GM10266 (cell line): ENCODE measurements around the gene MACIR.
A peak's percentile ranks its signal among the peaks of the same experiment; 100 is the strongest.
"Not testable (repeated sequence)": the region's sequence is repeated elsewhere in the genome, so short reads cannot be mapped to it uniquely, and the experiment has no call there.

ENCODE experiments used
- DNase-seq: peaks from one replicate; pipeline ENCODE4 v3.0.0; 2012; ENCODE audit errors: extremely low spot score
- TF ChIP-seq, protein P1 (sequence below): IDR thresholded peaks from 2 replicates; pipeline ENCODE4 v1.5.1; 2012; ENCODE audit warnings: mild to moderate bottlenecking, low read depth; ENCODE audit not compliant: control insufficient read depth, insufficient read depth; ENCODE audit errors: missing control alignments

The MACIR gene

DNA sequence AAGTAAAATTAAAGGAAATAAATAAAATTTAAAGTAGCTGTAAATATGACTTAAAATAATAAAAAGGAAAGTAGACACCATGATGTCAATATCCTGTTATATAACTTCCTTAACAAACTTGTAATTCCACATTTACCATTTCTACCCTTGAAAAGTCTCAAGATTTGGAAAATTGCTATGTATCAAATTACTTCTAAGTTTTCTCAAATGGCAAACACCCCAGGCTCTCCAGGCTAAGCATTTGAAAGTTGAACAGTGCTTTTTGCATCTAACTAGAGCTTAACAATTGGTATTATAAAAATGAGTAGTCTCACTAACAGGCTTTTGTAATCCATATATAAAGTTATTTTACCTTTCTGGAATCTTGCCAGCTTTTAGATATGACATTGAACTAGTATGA lies 41.5 kb upstream of the MACIR start:
- DNase-seq: no peak
- TF ChIP-seq, protein P1, sequence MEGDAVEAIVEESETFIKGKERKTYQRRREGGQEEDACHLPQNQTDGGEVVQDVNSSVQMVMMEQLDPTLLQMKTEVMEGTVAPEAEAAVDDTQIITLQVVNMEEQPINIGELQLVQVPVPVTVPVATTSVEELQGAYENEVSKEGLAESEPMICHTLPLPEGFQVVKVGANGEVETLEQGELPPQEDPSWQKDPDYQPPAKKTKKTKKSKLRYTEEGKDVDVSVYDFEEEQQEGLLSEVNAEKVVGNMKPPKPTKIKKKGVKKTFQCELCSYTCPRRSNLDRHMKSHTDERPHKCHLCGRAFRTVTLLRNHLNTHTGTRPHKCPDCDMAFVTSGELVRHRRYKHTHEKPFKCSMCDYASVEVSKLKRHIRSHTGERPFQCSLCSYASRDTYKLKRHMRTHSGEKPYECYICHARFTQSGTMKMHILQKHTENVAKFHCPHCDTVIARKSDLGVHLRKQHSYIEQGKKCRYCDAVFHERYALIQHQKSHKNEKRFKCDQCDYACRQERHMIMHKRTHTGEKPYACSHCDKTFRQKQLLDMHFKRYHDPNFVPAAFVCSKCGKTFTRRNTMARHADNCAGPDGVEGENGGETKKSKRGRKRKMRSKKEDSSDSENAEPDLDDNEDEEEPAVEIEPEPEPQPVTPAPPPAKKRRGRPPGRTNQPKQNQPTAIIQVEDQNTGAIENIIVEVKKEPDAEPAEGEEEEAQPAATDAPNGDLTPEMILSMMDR: no peak

- TF ChIP-seq, protein P1: no peak
- DNase-seq: no peak
Measured at GRCh38 chr5:103218164-103218563, 40.4 kb upstream of the MACIR start.

GRCh38 chr5:103219074-103219473 lies 39.5 kb upstream of the MACIR start:
- DNase-seq: not testable (repeated sequence)

GRCh38 chr5:103223031-103223955 lies 35.3 kb upstream of the MACIR start:
- TF ChIP-seq, protein P1: no peak
- no peak for DNase-seq

DNA sequence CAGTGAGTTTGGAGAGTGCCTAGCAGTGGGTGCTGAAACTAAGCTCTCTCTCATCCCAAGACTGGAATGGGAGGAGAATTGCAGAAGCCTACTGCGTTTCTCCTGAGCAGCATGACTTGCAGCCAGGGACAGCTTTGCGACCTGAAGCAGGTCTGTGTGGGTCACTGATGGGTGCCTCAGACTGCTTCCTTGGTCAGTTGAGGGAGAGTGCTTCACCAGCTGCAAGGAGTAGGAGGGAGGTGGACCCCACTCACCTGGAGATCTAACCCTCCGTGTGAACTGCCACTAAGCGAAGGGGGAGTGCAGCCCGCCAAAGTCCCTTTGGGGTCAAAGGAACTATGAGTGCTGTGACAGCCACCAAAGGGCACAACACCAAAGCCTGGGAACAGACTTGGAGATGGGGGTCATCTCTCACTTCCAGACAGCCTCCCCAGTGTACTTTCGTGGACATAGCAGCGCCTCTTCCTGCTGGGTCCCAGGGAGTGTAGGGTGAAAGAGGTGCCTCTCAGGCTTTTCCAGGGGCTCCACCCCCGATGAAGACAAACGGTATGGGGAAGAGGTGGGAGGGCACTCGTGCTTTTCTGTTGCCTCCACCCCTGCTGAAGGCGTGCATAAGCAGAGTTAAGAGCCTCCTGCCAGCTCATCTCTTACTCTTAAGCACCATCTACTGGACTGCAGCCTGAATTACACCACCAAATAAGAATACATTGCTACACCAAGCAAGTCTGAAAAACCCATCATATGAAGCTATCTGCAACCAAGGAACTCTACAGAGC lies 34.3 kb upstream of the MACIR start:
- peak; percentile 20 for DNase-seq
- TF ChIP-seq, protein P1: peak; percentile 65

GRCh38 chr5:103224894-103225246 lies 33.7 kb upstream of the MACIR start:
- TF ChIP-seq, protein P1: no peak
- no peak for DNase-seq

- TF ChIP-seq, protein P1: no peak
- no peak for DNase-seq
Measured at GRCh38 chr5:103228061-103228460, 30.5 kb upstream of the MACIR start.
